ENCODE data around the gene SSU72. TPM values are rescaled to one million over a fixed set of nuclear protein-coding genes. Genes with fewer than 3 reads are reported as not detected.

Gene SSU72
- total RNA-seq, 1 experiment from 2014 or later = 179 TPM

- no peak overlapping the region for H3K4me2 ChIP-seq (ENCODE audit: insufficient read depth, insufficient read length, low read length)
- no peak overlapping the region for H3K9ac ChIP-seq (ENCODE audit: extremely low read depth, insufficient read length, low read length)
- no peaks in the 10 kb centered on the region for H3K27me3 ChIP-seq (ENCODE audit: insufficient read depth, low read length)
- DNase-seq = no peak
- no peaks in the 10 kb centered on the region for H3K79me1 ChIP-seq (ENCODE audit: insufficient read depth, low read depth, low read length, poor library complexity, severe bottlenecking)
- Mint-ChIP-seq H3K4me3 (no peak overlapping the region), H3K9me3 (no peaks in the 10 kb centered on the region), H3K36me3 (ENCODE audit: insufficient read depth in 1 of 3, low read depth in 3 of 3) (peaks cover 0 to 7% (median 6%) of the 10 kb centered on the region in 3 experiments; a peak in 4 of 7 replicates), H3K27ac (no peak overlapping the region), H3K4me1 (no peaks in the 10 kb centered on the region), H3K27me3 (ENCODE audit: low read depth) (no peaks in the 10 kb centered on the region; the same call in 1 of the 2 replicates)
- H2BK20ac ChIP-seq (ENCODE audit: low read depth, low read length, poor library complexity, severe bottlenecking) = no peak overlapping the region
- H2BK5ac ChIP-seq (ENCODE audit: insufficient read length, low read length) = no peak overlapping the region
- H4K5ac ChIP-seq (ENCODE audit: insufficient read length, low read depth, low read length) = no peak overlapping the region
- no peaks in the 10 kb centered on the region for H3K4me1 ChIP-seq (ENCODE audit: insufficient read depth, low read length)
- no peak overlapping the region for H3K56ac ChIP-seq (ENCODE audit: insufficient read length, low read depth, low read length)
- H2BK15ac ChIP-seq (ENCODE audit: low read depth, low read length) = no peak overlapping the region
- no peak overlapping the region for H3K4ac ChIP-seq (ENCODE audit: low read depth, low read length)
- no peak overlapping the region for H2BK12ac ChIP-seq (ENCODE audit: insufficient read length, low read depth, low read length)
- no peak overlapping the region for H3K27ac ChIP-seq (ENCODE audit: insufficient read length, low read depth, low read length)
- H2AFZ ChIP-seq (ENCODE audit: low read length) = no peak overlapping the region
- no peak overlapping the region for H3T11ph ChIP-seq (ENCODE audit: low read length)
- no peak overlapping the region for H4K8ac ChIP-seq (replicated peaks; ENCODE audit: insufficient read length, low read depth, low read length)
- no peak overlapping the region for H2AK5ac ChIP-seq (ENCODE audit: insufficient read length, low read length)
- H2BK120ac ChIP-seq (ENCODE audit: low read depth, low read length, poor library complexity, severe bottlenecking) = no peak overlapping the region
- WGBS (ENCODE audit: extremely low coverage, insufficient read length, low lambda C conversion rate) = no CpG with 5 or more reads among the region's 13 CpGs
- H3K79me2 ChIP-seq (ENCODE audit: insufficient read depth, low read length) = no peaks in the 10 kb centered on the region
- H4K20me1 ChIP-seq (ENCODE audit: control insufficient read depth, insufficient read depth, insufficient read length) = no peaks in the 10 kb centered on the region
- H3K14ac ChIP-seq (ENCODE audit: insufficient read depth, low read length) = no peak overlapping the region; the same call in 1 of the 2 replicates
- H3K23ac ChIP-seq (ENCODE audit: insufficient read length, low read depth, low read length) = no peak overlapping the region
- no peaks in the 10 kb centered on the region for H3K9me3 ChIP-seq (ENCODE audit: control insufficient read depth, low read depth, low read length)
- no peak overlapping the region for H3K18ac ChIP-seq (ENCODE audit: insufficient read length, low read depth, low read length)
- no peak for TF ChIP-seq CTCF (conservative IDR thresholded peaks at IDR 0.05)
- no peaks in the 10 kb centered on the region for H3K23me2 ChIP-seq (ENCODE audit: insufficient read length, low read depth, low read length, poor library complexity, severe bottlenecking)
- no peak overlapping the region for H4K91ac ChIP-seq (ENCODE audit: insufficient read length, low read depth, low read length)
Observed at GRCh38 chr1:1554550-1554925, 20.1 kb downstream of the SSU72 start.
